Spleen (tissue), 11 donors: ENCODE data around the gene NUP210. TPM values are rescaled to one million over a fixed set of nuclear protein-coding genes. Genes with fewer than 3 reads are reported as not detected.

Experiments
- DNase-seq: peaks from one replicate; pipeline ENCODE4 v3.0.0-alpha.2; 2020
- H3K27ac ChIP-seq, 8 donors: fragments of 200-600 bp; sonication (generic) in 7 of 8; 1 replicate in 4 of 8; 2 replicates in 4 of 8; pipeline versions ENCODE4 v1.5.0 to v1.8.0; 2016 to 2021; ENCODE audit warnings: inconsistent platforms in 4 of 8, mild to moderate bottlenecking in 4 of 8, moderate library complexity in 1 of 8
- H3K27me3 ChIP-seq, 7 donors: fragments of 200-600 bp; sonication (generic) in 6 of 7; replicated peaks in 1 of 7; 1 replicate in 4 of 7; 2 replicates in 3 of 7; pipeline versions ENCODE4 v1.5.0 to v1.8.0; 2016 to 2021; ENCODE audit warnings: inconsistent platforms in 3 of 7, mild to moderate bottlenecking in 1 of 7
- H3K36me3 ChIP-seq, 6 donors: fragments of 200-600 bp; sonication (generic) in 5 of 6; 1 replicate in 4 of 6; 2 replicates in 2 of 6; pipeline versions ENCODE4 v1.5.0 to v1.8.0; 2016 to 2021; ENCODE audit warnings: inconsistent platforms in 2 of 6
- H3K4me1 ChIP-seq, 6 donors: fragments of 200-600 bp; sonication (generic) in 5 of 6; 1 replicate in 3 of 6; 2 replicates in 3 of 6; pipeline versions ENCODE4 v1.5.0 to v1.8.0; 2016 to 2021; ENCODE audit warnings: inconsistent platforms in 3 of 6
- H3K4me3 ChIP-seq, 8 donors: fragments of 200-600 bp; sonication (generic) in 7 of 8; 1 replicate in 4 of 8; 2 replicates in 4 of 8; pipeline versions ENCODE4 v1.5.0 to v1.8.0; 2016 to 2021; ENCODE audit warnings: inconsistent platforms in 4 of 8, mild to moderate bottlenecking in 4 of 8, moderate library complexity in 2 of 8
- H3K9me3 ChIP-seq, 8 donors: fragments of 200-600 bp; sonication (generic) in 7 of 8; 1 replicate in 4 of 8; 2 replicates in 4 of 8; pipeline versions ENCODE4 v1.5.0 to v1.8.0; 2016 to 2021; ENCODE audit warnings: inconsistent platforms in 4 of 8
- POLR2A ChIP-seq, 3 donors: fragments of 450-650 bp; IDR thresholded peaks; one replicate each; pipeline ENCODE4 v1.5.1; 2017; ENCODE audit warnings: antibody characterized with exemption in 3 of 3, mild to moderate bottlenecking in 1 of 3
- POLR2AphosphoS5 ChIP-seq, 3 donors: sonication (generic); formaldehyde crosslinking; IDR thresholded peaks; one replicate each; pipeline ENCODE4 v1.5.1; 2017; ENCODE audit warnings: antibody characterized with exemption in 3 of 3
- WGBS, 5 donors: extraction: QIAGEN DNeasy Blood & Tissue Kit in 3 of 5; methylation state at CpG; one replicate each; pipeline versions ENCODE4 v1.1.5 to v1.1.7; 2013 to 2018; 5-methylcytosine and 5-hydroxymethylcytosine counted together
- intact Hi-C: fragments of 100-400 bp; cut with DNase I; formaldehyde crosslinking; loops from one replicate; pipeline ENCODE4 v1.15.0; 2023; ENCODE audit warnings: low total_unique reads
- polyA plus RNA-seq, 3 donors: library from polyadenylated mRNA; stranded (reverse); fragments of 200-250 nt; gene quantifications; one replicate each; pipeline ENCODE4 v1.2.1, GENCODE V29; 2013
- total RNA-seq, 7 donors: library from RNA; depleted of rRNA in 3 of 7; stranded (reverse); fragments of >200 nt in 3 of 7; fragmentation: NEBNext Ultra II Directional in 4 of 7; extraction: Animal tissue kit (Norgen Biotek cat#: 25700) in 4 of 7; gene quantifications; one replicate each; pipeline versions ENCODE4 v1.1.0 to v1.2.1, GENCODE V29; 2016 to 2021
- TF ChIP-seq, protein P1 (sequence below), 11 experiments: fragments of 200-600 bp in 7 of 11; fragments of 450-650 bp in 4 of 11; sonication (generic) in 4 of 11; IDR thresholded peaks in 8 of 11; conservative IDR thresholded peaks in 3 of 11; 1 replicate in 7 of 11; 2 replicates in 4 of 11; pipeline versions ENCODE4 v1.4.0 to v1.8.0; 2016 to 2021; ENCODE audit warnings: antibody characterized with exemption in 11 of 11, inconsistent platforms in 4 of 11, mild to moderate bottlenecking in 1 of 11
- donor health status: healthy with polysubstance abuse.
- donor health status: DM: no; HTN: no; CAD: no; lungs with moderate emphysema.
- donor health status: DM: no; HTN: no; CAD: no.
- donor health status: Bipolar disorder and iron deficiency.
- donor health status: healthy.
- donor health status: DM: no; HTN: no; CAD: no.
- donor health status: DM: yes; HTN: yes; CAD: no.

NUP210 gene
- total and polyA plus RNA-seq, 10 donors: 20.1 to 76.8 (median 58.2) TPM

DNA sequence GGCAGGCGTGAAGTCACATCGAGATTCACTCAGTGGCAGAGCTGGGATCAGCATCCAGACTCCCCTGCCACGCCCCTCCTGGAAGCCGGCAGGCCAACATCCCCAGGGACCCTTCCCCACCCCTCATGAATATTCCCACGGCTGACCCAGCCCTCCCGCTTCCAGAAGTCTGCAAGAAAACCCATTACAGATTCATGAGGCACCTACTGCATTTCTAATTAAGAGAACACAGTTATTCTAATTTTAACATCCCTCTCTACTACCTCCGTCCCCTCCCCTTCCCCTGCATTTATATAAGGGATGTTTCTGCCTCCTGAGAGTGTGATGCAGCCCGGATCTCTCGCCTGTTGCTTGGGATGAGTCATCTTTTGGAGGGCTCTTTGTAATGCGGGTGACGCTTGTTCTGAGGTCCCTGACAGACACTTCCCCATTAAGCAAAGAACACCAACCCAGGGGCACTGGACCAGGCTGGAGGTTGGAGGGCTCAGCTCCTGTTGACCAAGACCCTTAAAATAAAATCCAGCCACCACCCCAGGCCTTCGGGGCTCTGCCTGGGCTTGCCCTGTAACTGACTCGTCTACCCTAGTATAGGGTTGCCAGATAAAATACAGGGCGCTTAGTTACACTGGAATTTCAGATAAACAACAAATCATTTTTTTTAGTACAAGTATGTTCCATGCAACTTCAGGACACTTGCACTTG, 118.7 kb downstream of the NUP210 start:
- WGBS, 5 donors: 42 to 50% (median 47%) methylated on average over 14 of the region's 14 CpGs
- no peaks in the 10 kb centered on the region for H3K36me3 ChIP-seq
- no peak overlapping the region for H3K27ac ChIP-seq
- peaks cover 0 to 35% (median 0%) of the 10 kb centered on the region in 7 donors for H3K27me3 ChIP-seq
- H3K9me3 ChIP-seq: no peaks in the 10 kb centered on the region
- peak; percentile 54 for DNase-seq
- H3K4me3 ChIP-seq: no peak overlapping the region
- intact Hi-C loops: no loop called here
- TF ChIP-seq, protein P1, sequence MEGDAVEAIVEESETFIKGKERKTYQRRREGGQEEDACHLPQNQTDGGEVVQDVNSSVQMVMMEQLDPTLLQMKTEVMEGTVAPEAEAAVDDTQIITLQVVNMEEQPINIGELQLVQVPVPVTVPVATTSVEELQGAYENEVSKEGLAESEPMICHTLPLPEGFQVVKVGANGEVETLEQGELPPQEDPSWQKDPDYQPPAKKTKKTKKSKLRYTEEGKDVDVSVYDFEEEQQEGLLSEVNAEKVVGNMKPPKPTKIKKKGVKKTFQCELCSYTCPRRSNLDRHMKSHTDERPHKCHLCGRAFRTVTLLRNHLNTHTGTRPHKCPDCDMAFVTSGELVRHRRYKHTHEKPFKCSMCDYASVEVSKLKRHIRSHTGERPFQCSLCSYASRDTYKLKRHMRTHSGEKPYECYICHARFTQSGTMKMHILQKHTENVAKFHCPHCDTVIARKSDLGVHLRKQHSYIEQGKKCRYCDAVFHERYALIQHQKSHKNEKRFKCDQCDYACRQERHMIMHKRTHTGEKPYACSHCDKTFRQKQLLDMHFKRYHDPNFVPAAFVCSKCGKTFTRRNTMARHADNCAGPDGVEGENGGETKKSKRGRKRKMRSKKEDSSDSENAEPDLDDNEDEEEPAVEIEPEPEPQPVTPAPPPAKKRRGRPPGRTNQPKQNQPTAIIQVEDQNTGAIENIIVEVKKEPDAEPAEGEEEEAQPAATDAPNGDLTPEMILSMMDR (IDR thresholded peaks at IDR 0.05 in 8 of 11, conservative IDR thresholded peaks at IDR 0.05 in 3 of 11): no peak
- TF ChIP-seq POLR2AphosphoS5 (IDR thresholded peaks at IDR 0.05): no peak
- TF ChIP-seq POLR2A (IDR thresholded peaks at IDR 0.05): no peak
- H3K4me1 ChIP-seq: peaks cover 0 to 6% (median 0%) of the 10 kb centered on the region in 6 donors

DNA sequence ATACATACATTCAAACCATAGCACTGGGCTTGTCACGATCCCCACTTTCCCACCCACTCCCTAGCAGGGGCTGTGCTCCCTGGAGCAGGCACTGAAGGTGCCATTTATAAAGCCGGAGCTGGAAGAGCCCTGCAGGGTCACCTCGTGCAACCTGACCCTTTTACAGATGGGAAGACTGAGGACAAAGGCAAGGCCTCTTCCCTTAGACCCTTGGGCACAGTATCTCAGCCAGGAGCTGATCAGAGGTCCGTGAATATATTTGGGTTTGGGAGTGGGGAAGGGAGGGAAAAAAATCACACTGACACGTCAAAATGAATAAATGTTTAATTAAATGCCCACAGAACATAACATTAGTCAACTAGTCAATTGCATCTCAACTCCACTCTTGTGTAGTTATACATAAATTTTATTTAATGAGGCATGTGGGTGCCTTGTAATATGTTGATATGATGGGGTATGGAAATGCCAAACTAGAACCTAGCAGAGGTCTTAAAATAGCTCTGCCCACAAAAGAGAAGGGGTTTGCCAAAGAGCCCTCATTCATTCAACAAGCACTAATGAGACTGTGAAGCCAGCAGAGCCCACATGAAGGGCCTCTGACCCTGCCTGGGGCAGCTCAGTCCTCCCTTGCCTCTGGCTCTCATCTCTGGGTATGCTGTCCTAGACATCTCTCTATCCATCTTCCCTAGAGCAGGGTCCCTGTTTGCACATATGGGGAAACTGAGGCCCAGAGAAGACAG, 119.4 kb downstream of the NUP210 start:
- no peak overlapping the region for H3K4me3 ChIP-seq
- no peak for DNase-seq
- peaks cover 0 to 6% (median 0%) of the 10 kb centered on the region in 6 donors for H3K4me1 ChIP-seq
- no peaks in the 10 kb centered on the region for H3K36me3 ChIP-seq
- intact Hi-C loops: no loop called here
- H3K27me3 ChIP-seq: peaks cover 0 to 42% (median 0%) of the 10 kb centered on the region in 7 donors
- TF ChIP-seq, protein P1 (IDR thresholded peaks at IDR 0.05 in 8 of 11, conservative IDR thresholded peaks at IDR 0.05 in 3 of 11): no peak
- TF ChIP-seq POLR2AphosphoS5 (IDR thresholded peaks at IDR 0.05): no peak
- 74 to 87% (median 84%) methylated on average over 5 of the region's 5 CpGs for WGBS, 5 donors
- H3K27ac ChIP-seq: no peak overlapping the region
- H3K9me3 ChIP-seq: no peaks in the 10 kb centered on the region

GRCh38 chr3:13299531-13300155, 120.5 kb downstream of the NUP210 start:
- H3K27me3 ChIP-seq: peaks cover 0 to 53% (median 0%) of the 10 kb centered on the region in 7 donors
- WGBS, 5 donors: 85 to 96% (median 90%) methylated on average over 4 to 7 of the region's 7 CpGs
- intact Hi-C loops: no loop called here
- no peak overlapping the region for H3K27ac ChIP-seq
- H3K4me1 ChIP-seq: peaks cover 0 to 6% (median 0%) of the 10 kb centered on the region in 6 donors
- no peaks in the 10 kb centered on the region for H3K9me3 ChIP-seq
- H3K36me3 ChIP-seq: no peaks in the 10 kb centered on the region
- no peak overlapping the region for H3K4me3 ChIP-seq
- TF ChIP-seq POLR2A (IDR thresholded peaks at IDR 0.05): no peak
- DNase-seq: peak; percentile 52

- no peak overlapping the region for H3K4me3 ChIP-seq
- 2 to 5% (median 4%) methylated on average over 6 of the region's 6 CpGs for WGBS, 5 donors
- intact Hi-C loops: no loop called here
- no peaks in the 10 kb centered on the region for H3K36me3 ChIP-seq
- H3K4me1 ChIP-seq: peaks cover 0 to 6% (median 0%) of the 10 kb centered on the region in 6 donors
- DNase-seq: peak; percentile 12
- H3K27me3 ChIP-seq: peaks cover 0 to 63% (median 2%) of the 10 kb centered on the region in 7 donors
- no peaks in the 10 kb centered on the region for H3K9me3 ChIP-seq
- TF ChIP-seq POLR2A (IDR thresholded peaks at IDR 0.05): no peak
- H3K27ac ChIP-seq: no peak overlapping the region
Measured at GRCh38 chr3:13296662-13297061, 123.5 kb downstream of the NUP210 start.
